Upper lobe of right lung (tissue), 1 donor: ENCODE results near the gene FMO1. TPM values are rescaled to one million over a fixed set of nuclear protein-coding genes. Genes with fewer than 3 reads are reported as not detected.
A peak's percentile ranks its signal among the peaks of the same experiment; 100 is the strongest.

ENCODE experiments used
- ATAC-seq: fragments of 200-7000 bp; cut with Tn5 transposase; one replicate; pipeline ENCODE4 v1.9.1; 2020; ENCODE audit warnings: mild to moderate bottlenecking, moderate library complexity
- DNase-seq: peaks from one replicate; pipeline ENCODE4 v3.0.0-alpha.2; 2020
- H3K27ac ChIP-seq: fragments of 200-600 bp; one replicate; pipeline ENCODE4 v1.8.0; 2022
- H3K27me3 ChIP-seq: fragments of 200-600 bp; one replicate; pipeline ENCODE4 v1.8.0; 2022; ENCODE audit warnings: mild to moderate bottlenecking
- H3K36me3 ChIP-seq: fragments of 200-600 bp; one replicate; pipeline ENCODE4 v1.8.0; 2022
- H3K4me1 ChIP-seq: fragments of 200-600 bp; one replicate; pipeline ENCODE4 v1.8.0; 2022
- H3K4me3 ChIP-seq: fragments of 200-600 bp; one replicate; pipeline ENCODE4 v1.8.0; 2022; ENCODE audit warnings: mild to moderate bottlenecking
- H3K9me3 ChIP-seq: fragments of 200-600 bp; one replicate; pipeline ENCODE4 v1.8.0; 2022
- CTCF ChIP-seq: fragments of 200-600 bp; IDR thresholded peaks from one replicate; pipeline ENCODE4 v1.8.0; 2022; ENCODE audit warnings: antibody characterized with exemption
- intact Hi-C: fragments of 100-400 bp; cut with DNase I; formaldehyde crosslinking; loops from one replicate; pipeline ENCODE4 v1.11.0; 2022
- total RNA-seq: library from RNA; stranded (reverse); fragmentation: NEBNext Ultra II Directional; extraction: Animal tissue kit (Norgen Biotek cat#: 25700); gene quantifications from one replicate; pipeline ENCODE4 v1.2.1, GENCODE V29; 2021
- donor health status: DM: no; HTN: yes; CAD: no; lungs with severe emphysema.

Gene FMO1
- total RNA-seq, 1 donor from 2014 or later = 1.3 TPM

GRCh38 chr1:171313835-171314320 lies 65.6 kb downstream of the FMO1 start, which contains the start of gene FMO4:
FMO4 (plus strand) TSS chr1:171314183; CDS start chr1:171319826, 5,643 bp downstream.
- TF ChIP-seq CTCF = peak; percentile 86
- ATAC-seq (peak; percentile 100), DNase-seq (peak; percentile 69)
- Histone ChIP-seq H3K27me3 (no peaks in the 10 kb centered on the region), H3K9me3 (no peaks in the 10 kb centered on the region), H3K4me1 (peaks cover 3% of the 10 kb centered on the region), H3K36me3 (no peaks in the 10 kb centered on the region), H3K4me3 (peak within 1 kb of the TSS; percentile 45), H3K27ac (peak within 1 kb of the TSS; percentile 70)
- intact Hi-C loops = no loop called here

GRCh38 chr1:171329251-171329650 lies 81.0 kb downstream of the FMO1 start:
- no peak for ATAC-seq
- Histone ChIP-seq H3K27ac (no peak overlapping the region), H3K4me3 (no peak overlapping the region), H3K9me3 (no peaks in the 10 kb centered on the region), H3K36me3 (no peaks in the 10 kb centered on the region), H3K27me3 (no peaks in the 10 kb centered on the region), H3K4me1 (no peaks in the 10 kb centered on the region)
- no peak for DNase-seq
- no peak for TF ChIP-seq CTCF
- intact Hi-C loops = no loop called here

- Histone ChIP-seq H3K27me3 (no peaks in the 10 kb centered on the region), H3K4me1 (no peaks in the 10 kb centered on the region), H3K4me3 (no peak overlapping the region), H3K36me3 (no peaks in the 10 kb centered on the region), H3K9me3 (no peaks in the 10 kb centered on the region), H3K27ac (no peak overlapping the region)
- no peak for ATAC-seq
- DNase-seq = no peak
- TF ChIP-seq CTCF = no peak
- intact Hi-C loops = no loop called here
These were observed 85.8 kb downstream of the FMO1 start for GRCh38 chr1:171334024-171334640.

Other genes starting within 250 kb of the FMO1 start
- gene FMO3, start 157.6 kb upstream of the FMO1 start, total RNA-seq = 22.7 TPM
- 392 TPM for gene FMO2, start 63.2 kb upstream of the FMO1 start, total RNA-seq
- gene FMO4, start 65.7 kb downstream of the FMO1 start, total RNA-seq = 4.3 TPM
- 155 TPM for gene PRRC2C, start 237.0 kb downstream of the FMO1 start, total RNA-seq